ENCODE results near the gene ELAC1.
"Not testable (repeated sequence)": the region's sequence is repeated elsewhere in the genome, so short reads cannot be mapped to it uniquely, and the experiment has no call there.

ELAC1 gene

GRCh38 chr18:50973367-50974126 lies 5.7 kb downstream of the ELAC1 start:
- no peak for DNase-seq

GRCh38 chr18:50977037-50977760 lies 9.4 kb downstream of the ELAC1 start:
- no peak for DNase-seq

- no peak for DNase-seq
These were observed 13.5 kb downstream of the ELAC1 start for GRCh38 chr18:50981381-50981780.

DNA sequence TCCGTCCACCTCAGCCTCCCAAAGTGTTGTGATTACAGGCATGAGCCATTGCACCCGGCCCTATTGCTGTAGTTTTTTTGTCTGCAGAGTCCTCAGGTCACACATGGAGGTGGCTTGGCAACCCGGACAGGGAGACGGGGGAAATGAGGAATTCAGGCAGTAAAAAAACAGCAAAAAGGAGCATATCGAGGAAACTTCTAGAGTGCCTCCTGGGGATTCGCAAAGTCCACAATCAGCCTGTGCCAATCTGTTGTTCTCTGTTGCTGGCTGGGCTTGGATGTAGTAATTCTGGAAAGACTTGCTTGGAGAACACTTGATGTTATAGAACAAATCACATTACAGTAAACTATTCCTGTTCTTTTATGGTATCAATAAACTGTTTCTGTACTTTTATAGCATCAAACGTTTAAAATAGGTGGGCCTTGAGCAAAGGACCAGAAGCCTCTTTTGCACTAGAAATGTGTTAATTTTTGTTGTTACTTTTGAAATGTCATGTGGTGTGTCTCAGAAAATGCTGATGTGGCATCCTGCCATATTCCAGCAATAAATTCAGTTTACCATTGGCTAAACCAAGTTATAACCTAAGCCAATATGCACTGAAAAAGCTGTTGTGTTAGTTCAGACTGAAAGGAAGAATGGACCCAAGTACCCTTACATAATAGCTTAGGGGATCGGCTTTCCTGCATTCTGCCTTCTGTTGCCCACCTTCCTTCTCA lies 14.4 kb downstream of the ELAC1 start:
- DNase-seq = no peak

DNA sequence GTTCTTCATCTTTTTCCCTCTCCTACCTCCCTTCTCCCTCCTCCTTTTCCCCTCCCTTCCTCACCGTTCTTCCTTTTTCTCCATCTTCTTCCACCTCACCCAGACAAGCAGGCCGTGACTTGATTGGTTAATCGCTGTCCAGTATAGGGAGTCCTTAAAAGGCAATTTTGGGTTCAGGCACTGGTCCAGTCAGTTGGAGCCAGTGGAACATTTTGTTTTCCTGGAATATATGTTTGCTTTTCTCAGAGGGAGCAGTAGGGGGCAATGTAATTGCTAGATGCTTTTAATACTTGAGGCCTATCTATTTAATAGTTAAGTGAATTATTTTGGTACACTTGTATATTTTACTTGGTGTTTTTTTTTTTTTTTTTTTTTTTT lies 15.0 kb downstream of the ELAC1 start:
- no peak for DNase-seq

DNA sequence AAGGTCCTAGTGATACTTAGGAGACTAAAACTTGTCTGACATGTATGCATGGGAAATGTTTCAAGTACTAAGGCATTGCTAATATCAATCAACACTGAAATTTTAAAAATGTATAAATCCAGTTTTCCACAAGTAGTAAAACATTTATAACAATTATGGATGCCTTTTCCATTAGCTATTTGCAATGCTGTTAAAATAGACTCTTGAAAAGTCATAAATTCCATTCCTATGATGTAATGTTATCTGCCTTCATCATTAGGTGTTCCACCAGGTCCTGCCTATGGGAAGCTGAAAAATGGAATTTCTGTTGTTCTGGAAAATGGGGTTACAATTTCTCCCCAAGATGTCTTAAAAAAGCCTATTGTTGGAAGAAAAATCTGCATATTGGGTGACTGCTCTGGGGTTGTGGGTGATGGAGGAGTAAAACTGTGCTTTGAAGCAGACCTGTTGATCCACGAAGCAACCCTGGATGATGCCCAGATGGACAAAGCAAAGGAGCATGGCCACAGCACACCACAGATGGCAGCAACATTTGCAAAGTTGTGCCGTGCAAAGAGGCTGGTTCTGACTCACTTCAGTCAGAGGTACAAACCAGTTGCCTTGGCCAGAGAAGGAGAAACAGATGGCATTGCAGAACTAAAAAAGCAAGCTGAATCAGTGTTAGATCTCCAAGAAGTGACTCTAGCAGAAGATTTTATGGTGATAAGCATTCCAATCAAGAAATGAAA lies 18.7 kb downstream of the ELAC1 start:
- DNase-seq = no peak

DNA sequence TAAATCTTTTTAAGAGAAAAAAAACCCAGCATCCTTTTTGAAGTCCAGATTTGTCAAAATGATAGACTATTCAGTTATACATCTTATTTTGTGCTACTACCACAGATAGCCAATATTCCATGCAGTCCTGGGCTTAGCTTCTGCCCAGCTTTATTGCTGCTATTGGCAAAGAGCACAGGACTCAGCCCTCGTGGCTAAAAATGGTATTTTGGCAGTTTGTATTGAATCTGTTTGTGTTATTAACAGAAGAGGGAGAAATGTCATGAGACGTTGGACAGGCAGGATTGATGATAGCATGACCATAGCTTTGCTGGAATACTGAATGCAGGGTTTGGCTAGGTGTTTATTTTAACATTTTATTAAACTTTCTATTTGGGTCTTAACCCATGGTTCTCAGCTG lies 19.4 kb downstream of the ELAC1 start:
- DNase-seq = no peak

DNA sequence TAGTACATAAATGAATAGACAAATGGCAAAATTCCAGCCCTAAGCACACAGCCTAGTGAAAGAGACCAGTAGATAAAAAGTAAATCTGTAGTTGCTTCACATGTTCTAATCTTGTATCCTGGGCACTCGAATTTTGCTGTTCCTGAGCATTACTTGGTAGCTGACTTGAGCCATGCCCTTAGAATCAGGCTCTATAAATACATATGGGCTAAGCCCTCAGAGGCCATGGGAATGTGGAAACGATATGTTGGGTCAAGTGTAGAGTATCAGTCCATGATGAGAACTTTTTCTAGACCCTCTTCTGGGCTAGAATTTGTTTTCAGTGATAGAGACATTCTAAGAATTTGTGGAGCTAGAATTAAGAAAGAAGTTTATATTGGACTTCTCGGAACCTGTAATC lies 21.9 kb downstream of the ELAC1 start:
- no peak for DNase-seq

DNA sequence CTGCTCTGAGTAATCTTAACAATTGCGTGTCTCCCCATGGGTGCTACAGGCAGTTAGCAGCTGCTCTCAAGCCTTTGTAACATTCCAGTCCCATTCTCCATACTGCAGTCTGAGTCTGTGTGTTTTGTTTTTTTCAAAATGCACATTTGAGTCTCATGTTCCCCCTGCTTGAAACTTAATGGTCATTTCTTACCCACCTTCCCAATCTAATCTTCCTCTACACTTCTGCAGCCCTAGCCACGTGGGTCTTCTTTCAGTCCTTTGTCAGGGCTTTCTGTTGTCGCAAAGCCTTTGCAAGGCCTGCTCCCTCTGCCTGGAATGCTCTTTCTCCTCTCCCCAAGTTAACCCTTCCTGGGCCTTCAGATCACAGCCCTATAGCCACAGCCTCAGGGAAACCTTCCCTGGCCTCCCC lies 24.5 kb downstream of the ELAC1 start:
- DNase-seq = no peak

- DNase-seq = no peak
These were observed 26.2 kb downstream of the ELAC1 start for GRCh38 chr18:50994031-50994430.

DNA sequence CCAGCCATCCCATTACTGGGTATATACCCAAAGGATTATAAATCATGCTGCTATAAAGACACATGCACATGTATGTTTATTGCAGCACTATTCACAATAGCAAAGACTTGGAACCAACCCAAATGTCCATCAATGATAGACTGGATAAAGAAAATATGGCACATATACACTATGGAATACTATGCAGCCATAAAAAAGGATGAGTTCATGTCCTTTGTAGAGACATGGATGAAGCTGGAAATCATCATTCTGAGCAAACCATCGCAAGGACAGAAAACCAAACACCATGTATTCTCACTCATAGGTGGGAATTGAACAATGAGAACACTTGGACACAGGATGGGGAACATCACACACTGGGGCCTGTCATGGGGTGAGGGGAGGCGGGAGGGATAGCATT lies 35.3 kb downstream of the ELAC1 start:
- DNase-seq = not testable (repeated sequence)

GRCh38 chr18:51006061-51006818 lies 38.4 kb downstream of the ELAC1 start:
- no peak for DNase-seq

DNA sequence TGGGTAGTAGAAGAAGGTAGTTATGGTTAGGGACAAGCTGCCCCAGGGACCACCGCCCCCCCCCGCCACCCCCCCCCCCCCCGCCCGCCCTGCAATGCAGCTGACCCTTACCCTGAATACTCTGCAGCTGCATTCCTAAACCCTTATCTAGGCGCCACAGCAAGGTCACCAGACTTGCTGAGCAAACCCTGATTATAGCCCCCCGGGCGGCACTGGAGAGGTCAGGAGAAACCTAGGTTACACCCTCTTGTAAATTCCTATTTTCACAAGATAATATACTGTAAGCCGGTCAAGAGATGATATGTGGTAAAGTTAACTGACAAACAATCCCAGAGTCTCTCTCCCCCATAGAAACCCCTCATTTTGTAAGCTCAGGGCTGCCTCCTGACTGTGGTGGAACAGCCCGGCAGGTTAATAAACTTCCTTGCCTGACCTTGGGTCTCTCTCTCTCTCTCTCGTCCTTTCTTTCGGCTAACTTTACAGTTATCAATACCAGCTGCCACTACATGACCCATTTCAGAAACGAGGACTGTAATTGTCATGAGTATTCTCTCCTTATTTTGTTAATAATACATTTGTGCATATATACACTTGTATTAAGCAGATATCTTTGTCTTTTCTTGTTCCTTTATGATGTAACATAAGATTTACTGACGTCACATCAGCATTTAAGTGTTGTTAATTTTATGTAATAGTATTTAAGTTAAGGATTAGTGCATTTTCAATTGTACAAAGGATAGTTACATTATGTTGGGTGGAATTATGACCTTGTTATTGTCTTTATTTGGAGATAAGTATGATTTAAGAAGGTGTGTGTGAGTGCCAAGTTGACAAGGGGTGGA lies 39.3 kb downstream of the ELAC1 start:
- DNase-seq = no peak

DNA sequence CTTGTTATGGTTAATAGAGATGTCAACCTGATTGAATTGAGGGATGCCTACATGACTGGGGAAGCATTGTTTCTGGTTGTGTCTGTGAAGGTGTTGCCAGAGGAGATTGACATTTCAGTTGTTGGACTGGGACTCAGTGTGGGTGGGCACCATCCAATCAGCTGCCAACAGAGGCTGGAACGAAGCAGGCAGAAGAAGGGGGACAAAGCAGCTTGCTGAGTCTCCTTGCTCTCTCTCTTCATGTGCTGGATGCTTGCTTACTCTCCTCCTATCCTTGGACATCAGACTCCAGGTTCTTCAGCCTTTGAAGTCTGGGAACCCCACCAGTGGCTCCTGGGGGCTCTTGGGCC lies 39.9 kb downstream of the ELAC1 start:
- DNase-seq = no peak

DNA sequence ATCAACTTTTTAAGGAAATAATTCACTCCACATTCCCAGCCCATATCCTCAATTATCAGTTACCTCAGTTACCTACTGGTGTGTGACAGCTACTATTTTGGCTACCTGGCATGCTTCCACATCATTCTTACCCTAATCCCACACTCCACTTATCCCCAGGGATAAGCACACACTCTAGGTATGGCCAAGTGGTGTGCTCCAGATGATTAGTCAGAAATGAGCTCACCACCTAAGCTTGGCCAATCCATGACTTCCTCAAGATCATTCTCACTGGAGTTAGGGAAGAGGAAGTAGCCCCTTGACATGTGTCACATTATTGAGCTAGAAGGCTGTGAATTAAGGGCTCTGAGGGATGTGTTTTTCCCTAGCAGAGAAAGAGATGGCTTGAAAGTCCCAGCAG lies 41.2 kb downstream of the ELAC1 start:
- DNase-seq = no peak

- DNase-seq = no peak
These were observed 42.4 kb downstream of the ELAC1 start for GRCh38 chr18:51010218-51010617.

- no peak for DNase-seq
These were observed 43.9 kb downstream of the ELAC1 start for GRCh38 chr18:51011709-51012108.

DNA sequence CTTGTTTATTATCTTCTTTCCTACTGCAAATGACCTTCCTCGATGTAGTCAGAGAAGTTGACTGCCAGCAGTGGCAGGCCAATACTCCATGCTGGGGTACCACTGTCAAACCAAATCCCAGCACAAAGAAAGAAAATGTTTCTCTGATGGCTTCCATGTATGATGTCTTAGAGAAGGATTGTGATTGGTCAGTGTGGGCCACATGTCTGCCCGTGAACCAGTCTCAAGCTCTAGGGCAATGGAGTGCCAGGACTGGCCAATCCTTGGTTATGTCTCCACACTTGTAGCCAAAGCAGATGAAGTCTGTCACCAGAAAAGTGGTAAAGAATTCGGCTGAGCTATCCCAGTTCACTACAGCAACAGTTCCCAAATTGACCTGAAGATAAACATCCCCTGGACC lies 44.6 kb downstream of the ELAC1 start:
- no peak for DNase-seq

GRCh38 chr18:51013259-51013658 lies 45.4 kb downstream of the ELAC1 start:
- DNase-seq = no peak

DNA sequence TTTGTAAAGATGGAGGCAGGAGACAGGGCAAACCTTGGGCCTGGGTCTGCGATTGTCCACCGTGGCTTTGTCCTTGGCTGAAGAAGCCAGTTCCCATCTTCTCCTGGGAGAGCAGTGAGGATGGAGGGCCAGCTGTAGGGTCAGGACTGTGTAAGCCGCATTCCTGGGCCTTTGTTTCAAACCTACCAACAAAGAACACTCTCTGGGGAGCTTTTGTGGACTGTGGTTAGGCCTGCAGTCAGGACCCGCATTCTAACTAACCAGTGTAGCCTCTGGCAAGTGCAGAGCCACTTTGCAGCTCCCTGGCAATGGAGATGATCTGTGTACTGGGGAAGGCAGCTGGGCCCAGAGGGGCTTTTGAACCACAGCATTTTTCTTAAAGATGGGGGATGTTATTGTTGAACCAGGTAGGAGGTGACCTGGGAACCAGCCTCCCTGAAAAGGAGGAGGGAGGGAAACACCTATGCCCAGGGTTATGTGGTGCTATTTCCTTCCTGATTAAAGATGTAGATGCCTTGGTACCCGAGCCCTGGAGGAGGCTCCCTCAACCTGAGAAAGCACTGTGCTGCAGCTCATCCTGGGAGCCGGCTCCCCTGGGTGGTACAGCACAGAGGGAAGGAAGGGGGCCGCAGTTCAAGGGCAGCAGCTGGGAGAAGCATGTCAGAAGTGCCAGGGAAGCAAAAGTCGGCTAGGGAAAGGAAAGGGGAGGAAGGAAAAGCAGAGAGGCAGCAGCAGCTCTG lies 49.5 kb downstream of the ELAC1 start:
- no peak for DNase-seq

DNA sequence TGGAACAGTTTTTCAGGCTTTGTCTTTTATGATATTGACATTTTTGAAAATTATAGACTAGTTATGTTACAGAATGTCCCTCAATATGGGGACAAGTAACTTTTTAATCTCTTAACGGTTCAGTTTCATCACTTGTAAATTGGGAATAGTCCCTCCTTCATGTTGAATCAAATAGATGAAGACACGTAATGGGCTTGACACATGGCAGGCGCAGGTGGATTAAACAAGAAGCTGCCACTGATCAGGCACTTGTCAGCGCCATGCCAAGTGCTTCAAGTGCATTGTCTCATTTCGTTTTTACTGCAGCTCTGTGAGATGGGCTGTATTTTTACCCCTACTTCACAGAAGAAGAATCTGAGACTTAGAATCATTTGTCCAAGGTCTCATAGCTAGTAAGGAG lies 52.7 kb downstream of the ELAC1 start:
- no peak for DNase-seq
